RWPE2 (cell line): ENCODE data around the gene SPATA19.

Experiments
- ATAC-seq: fragments of 200-7000 bp; cut with Tn5 transposase; 3 replicates; pipeline ENCODE4 v1.9.1; 2021; ENCODE audit warnings: low read depth
- DNase-seq: peaks from one replicate; pipeline ENCODE4 v3.0.0-alpha.2; 2020; ENCODE audit warnings: low spot score
- H3K27ac ChIP-seq: fragments of 450-650 bp; 2 replicates; pipeline ENCODE4 v1.5.1; 2017; ENCODE audit warnings: mild to moderate bottlenecking; ENCODE audit not compliant: poor library complexity, severe bottlenecking
- H3K27me3 ChIP-seq: fragments of 250-450 bp; sonication (Bioruptor Pico); 2 replicates; pipeline ENCODE4 v1.5.1; 2021; ENCODE audit warnings: mild to moderate bottlenecking, moderate library complexity; ENCODE audit not compliant: insufficient read depth, poor library complexity, severe bottlenecking
- H3K36me3 ChIP-seq: fragments of 250-450 bp; sonication (Bioruptor Pico); 2 replicates; pipeline ENCODE4 v1.5.1; 2020; ENCODE audit warnings: low read depth, mild to moderate bottlenecking, moderate library complexity
- H3K4me1 ChIP-seq: fragments of 250-450 bp; sonication (Bioruptor Pico); 2 replicates; pipeline ENCODE4 v1.5.1; 2021; ENCODE audit warnings: mild to moderate bottlenecking, moderate library complexity; ENCODE audit not compliant: insufficient read depth, poor library complexity, severe bottlenecking
- H3K4me3 ChIP-seq: fragments of 250-450 bp; sonication (Bioruptor Pico); 2 replicates; pipeline ENCODE4 v1.5.1; 2021; ENCODE audit warnings: mild to moderate bottlenecking, moderate library complexity; ENCODE audit not compliant: severe bottlenecking
- H3K9me3 ChIP-seq: fragments of 250-450 bp; sonication (Bioruptor Pico); 2 replicates; pipeline ENCODE4 v1.5.1; 2021; ENCODE audit warnings: mild to moderate bottlenecking, moderate library complexity; ENCODE audit not compliant: severe bottlenecking
- TF ChIP-seq, protein P1 (sequence below): fragments of 450-650 bp; IDR thresholded peaks from one replicate; pipeline ENCODE4 v1.5.1; 2017; ENCODE audit warnings: mild to moderate bottlenecking, moderate library complexity; ENCODE audit not compliant: poor library complexity, severe bottlenecking

Gene SPATA19, protein sequence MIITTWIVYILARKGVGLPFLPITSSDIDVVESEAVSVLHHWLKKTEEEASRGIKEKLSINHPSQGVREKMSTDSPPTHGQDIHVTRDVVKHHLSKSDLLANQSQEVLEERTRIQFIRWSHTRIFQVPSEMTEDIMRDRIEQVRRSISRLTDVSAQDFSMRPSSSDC

DNA sequence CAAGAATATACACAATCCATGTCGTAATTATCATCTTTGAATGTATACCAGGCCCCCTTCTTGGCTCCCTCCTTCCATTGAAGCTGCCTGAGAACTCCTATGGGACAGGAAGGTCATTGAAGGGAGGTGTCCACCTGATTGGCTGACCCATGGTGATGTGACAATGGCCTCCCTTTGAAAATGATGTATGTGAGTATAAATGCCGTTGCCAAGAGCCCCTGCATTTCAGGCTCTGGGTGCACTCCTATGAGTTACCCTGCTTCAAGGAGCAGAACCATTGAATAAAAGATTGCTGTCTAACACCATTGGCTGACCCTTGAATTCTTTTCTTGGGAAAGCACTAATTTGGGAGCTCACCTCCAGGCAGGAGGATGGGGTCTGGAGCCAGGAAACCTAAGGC, at the start of gene SPATA19:
SPATA19 (minus strand) TSS at position 101 of the 400 bp plus-strand sequence; CDS start at position 34, 67 bp downstream.
- Histone ChIP-seq H3K9me3 (no peaks in the 10 kb centered on the region), H3K27ac (no peak within 1 kb of the TSS), H3K27me3 (no peaks in the 10 kb centered on the region), H3K4me3 (no peak within 1 kb of the TSS), H3K36me3 (no peaks in the 10 kb centered on the region), H3K4me1 (no peaks in the 10 kb centered on the region)
- ATAC-seq (no peak), DNase-seq (no peak)
- TF ChIP-seq, protein P1, sequence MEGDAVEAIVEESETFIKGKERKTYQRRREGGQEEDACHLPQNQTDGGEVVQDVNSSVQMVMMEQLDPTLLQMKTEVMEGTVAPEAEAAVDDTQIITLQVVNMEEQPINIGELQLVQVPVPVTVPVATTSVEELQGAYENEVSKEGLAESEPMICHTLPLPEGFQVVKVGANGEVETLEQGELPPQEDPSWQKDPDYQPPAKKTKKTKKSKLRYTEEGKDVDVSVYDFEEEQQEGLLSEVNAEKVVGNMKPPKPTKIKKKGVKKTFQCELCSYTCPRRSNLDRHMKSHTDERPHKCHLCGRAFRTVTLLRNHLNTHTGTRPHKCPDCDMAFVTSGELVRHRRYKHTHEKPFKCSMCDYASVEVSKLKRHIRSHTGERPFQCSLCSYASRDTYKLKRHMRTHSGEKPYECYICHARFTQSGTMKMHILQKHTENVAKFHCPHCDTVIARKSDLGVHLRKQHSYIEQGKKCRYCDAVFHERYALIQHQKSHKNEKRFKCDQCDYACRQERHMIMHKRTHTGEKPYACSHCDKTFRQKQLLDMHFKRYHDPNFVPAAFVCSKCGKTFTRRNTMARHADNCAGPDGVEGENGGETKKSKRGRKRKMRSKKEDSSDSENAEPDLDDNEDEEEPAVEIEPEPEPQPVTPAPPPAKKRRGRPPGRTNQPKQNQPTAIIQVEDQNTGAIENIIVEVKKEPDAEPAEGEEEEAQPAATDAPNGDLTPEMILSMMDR = no peak

DNA sequence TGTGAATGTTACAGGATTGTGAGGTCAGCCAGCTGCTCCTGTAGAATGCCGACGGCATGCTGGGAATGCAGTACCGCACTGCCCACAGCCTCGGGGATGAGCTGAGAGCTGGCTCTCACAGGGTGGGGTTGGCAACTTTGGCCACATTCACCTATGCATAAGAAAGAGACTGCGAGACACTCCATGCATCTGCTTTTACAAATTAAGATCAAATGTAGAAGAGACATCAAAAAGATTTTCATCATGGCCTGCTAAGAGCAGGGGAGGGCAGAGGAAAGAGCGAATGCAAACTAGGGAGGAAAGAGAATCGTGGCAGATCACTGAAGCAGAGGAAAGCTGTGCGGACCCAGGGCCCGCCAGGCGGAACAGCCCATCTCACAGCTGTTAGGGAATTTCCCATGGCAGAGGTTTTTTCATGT, 49.8 kb upstream of the SPATA19 start:
- Histone ChIP-seq H3K27ac (no peak overlapping the region), H3K4me1 (no peaks in the 10 kb centered on the region), H3K9me3 (no peaks in the 10 kb centered on the region), H3K36me3 (no peaks in the 10 kb centered on the region), H3K4me3 (no peak overlapping the region), H3K27me3 (no peaks in the 10 kb centered on the region)
- DNase-seq = no peak
- no peak for ATAC-seq
- TF ChIP-seq, protein P1 = no peak

DNA sequence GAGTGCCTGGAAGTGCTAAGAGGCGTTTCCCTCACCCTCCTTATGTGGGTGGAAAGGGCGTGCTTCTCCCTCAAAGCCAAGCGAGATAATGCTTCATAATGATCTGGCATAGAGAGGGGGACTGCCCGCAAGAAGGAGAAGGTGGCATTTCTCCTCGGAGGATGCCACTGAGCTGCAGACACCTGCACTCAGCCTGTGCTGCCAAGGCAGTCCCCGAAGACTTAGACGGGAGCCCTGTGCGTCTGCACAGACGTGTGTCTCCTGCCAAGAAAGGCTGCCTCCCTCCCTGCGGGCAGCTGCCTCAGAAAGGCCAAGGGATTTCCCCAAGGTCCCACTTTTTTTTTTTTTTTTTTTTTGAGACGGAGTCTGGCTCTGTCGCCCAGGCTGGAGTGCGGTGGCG, 48.1 kb upstream of the SPATA19 start:
- H3K27me3 ChIP-seq = no peaks in the 10 kb centered on the region
- no peaks in the 10 kb centered on the region for H3K36me3 ChIP-seq
- H3K4me1 ChIP-seq = no peaks in the 10 kb centered on the region
- H3K9me3 ChIP-seq = no peaks in the 10 kb centered on the region
- H3K4me3 ChIP-seq = no peak overlapping the region
- H3K27ac ChIP-seq = no peak overlapping the region
- TF ChIP-seq, protein P1 = no peak
- no peak for ATAC-seq
- DNase-seq = no peak

DNA sequence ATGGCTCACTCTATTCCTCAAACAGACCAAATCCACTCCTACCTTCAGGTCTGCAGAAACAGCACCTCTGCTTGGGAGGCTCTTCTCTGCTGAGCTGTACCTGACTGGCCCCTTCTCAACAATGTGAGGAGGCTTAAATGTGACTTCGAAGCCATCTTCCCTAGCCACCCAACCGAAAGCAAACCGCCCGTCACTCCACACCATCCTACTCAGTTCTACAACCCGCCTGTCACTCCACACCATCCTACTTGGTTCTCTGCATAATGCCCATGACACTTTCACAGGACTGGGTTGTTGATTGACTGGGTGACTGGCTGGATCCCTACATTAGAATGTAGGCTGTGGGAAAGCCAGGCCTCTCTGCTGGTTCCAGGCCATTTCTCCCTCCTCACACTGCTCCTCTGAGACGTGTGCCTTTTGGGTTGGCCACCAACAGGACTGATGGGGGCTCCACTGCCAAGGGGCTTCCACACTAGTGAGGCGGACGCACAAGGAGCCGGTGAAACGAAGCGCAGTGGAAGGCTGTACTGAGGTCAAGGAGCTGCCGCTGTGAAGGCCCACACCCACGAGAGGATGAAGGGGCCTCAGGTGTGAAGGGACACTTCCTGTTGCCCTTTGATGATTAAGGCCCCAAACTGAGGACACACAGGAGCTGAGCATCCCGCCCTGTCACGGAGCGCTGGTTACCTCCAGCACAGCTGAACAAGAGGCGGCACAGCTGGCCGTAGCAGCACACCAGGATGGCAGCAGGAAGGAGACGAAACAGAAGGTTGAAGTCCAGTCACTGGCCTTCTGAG, 47.5 kb upstream of the SPATA19 start:
- H3K36me3 ChIP-seq = no peaks in the 10 kb centered on the region
- H3K4me3 ChIP-seq = no peak overlapping the region
- no peaks in the 10 kb centered on the region for H3K4me1 ChIP-seq
- ATAC-seq = no peak
- H3K27ac ChIP-seq = no peak overlapping the region
- no peaks in the 10 kb centered on the region for H3K9me3 ChIP-seq
- DNase-seq = no peak
- TF ChIP-seq, protein P1 = no peak
- no peaks in the 10 kb centered on the region for H3K27me3 ChIP-seq

DNA sequence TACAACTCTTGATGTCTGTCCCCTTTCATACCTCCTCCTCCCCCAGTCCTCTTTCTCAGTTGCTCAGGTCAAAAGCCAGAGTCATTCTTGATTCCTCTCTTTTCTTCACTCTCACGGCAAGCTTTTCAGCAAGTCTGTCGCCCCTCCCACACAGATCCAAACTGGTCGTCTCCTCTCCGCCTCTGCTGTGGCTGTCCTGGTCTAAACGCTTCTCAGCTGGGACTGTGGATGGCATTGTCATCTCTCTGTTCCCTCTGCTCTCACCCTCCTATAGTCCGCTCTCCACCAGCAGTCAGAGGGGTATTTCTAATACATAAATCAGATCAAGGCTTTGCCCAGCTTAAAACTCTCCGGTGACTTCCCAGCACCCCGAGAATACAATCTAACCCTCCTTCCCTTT, 46.8 kb upstream of the SPATA19 start:
- no peak; the same call in 2 of the 3 replicates for ATAC-seq
- H3K27me3 ChIP-seq = no peaks in the 10 kb centered on the region
- H3K27ac ChIP-seq = no peak overlapping the region
- H3K36me3 ChIP-seq = no peaks in the 10 kb centered on the region
- no peak for DNase-seq
- H3K4me3 ChIP-seq = no peak overlapping the region
- TF ChIP-seq, protein P1 = no peak
- no peaks in the 10 kb centered on the region for H3K9me3 ChIP-seq
- no peaks in the 10 kb centered on the region for H3K4me1 ChIP-seq
